IPS-NIHi7 (cell line): ENCODE measurements around the gene ACOT13.
"Not testable (repeated sequence)": the region's sequence is repeated elsewhere in the genome, so short reads cannot be mapped to it uniquely, and the experiment has no call there.

ENCODE experiments used
- DNase-seq: peaks from one replicate; pipeline ENCODE4 v3.0.0; 2012; ENCODE audit warnings: mixed read lengths; ENCODE audit errors: extremely low spot score

The ACOT13 gene

GRCh38 chr6:24730653-24731052 is 63.8 kb downstream of the ACOT13 start:
- DNase-seq: not testable (repeated sequence)

DNA sequence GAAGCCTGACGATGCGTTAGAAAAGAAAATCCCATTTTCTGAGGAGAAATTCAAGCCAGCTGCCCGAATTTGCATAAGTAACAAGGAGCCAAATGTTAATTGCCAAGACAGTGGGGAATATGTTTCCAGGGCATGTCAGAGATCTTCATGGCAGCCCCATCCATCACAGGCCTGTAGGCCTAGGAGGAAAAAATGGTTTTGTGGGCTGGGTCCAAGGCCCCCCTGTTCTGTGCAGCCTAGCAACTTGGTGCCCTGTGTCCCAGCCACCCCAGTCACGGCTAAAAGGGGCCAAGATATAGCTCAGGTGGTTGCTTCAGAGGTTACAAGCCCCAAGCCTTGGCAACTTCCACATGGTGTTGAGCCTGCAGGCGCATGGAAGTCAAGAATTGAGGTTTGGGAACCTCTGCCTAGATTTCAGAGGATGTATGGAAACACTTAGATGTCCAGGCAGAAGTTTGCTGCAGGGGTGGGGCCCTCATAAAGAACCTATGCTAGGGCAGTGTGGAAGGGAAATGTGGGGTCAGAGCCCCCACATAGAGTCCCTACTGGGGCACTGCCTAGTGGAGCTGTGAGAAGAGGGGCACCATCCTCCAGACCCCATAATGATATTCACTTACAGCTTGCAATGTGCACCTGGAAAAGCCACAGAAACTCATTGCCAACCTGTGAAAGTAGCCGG is 64.7 kb downstream of the ACOT13 start:
- not testable (repeated sequence) for DNase-seq

- no peak for DNase-seq
Observed at GRCh38 chr6:24734166-24734565, 67.3 kb downstream of the ACOT13 start.

DNA sequence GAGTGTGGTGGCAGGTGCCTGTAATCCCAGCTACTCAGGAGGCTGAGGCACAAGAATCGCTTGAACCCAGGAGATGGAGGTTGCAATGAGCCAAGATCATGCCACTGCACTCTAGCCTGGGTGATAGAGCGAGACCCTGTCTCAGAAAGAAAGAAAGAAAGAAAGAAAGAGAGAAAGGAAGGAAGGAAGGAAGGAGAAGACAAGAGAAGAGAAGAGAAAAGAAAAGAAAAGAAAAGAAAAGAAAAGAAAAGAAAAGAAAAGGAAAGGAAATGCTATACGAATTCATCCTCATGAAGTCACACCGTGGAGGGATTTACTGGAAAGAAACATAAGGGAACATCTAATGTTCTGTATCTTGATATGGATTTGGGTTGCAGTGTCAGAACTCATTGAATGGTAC is 67.8 kb downstream of the ACOT13 start:
- DNase-seq: not testable (repeated sequence)

GRCh38 chr6:24738741-24739140 is 71.9 kb downstream of the ACOT13 start:
- no peak for DNase-seq

DNA sequence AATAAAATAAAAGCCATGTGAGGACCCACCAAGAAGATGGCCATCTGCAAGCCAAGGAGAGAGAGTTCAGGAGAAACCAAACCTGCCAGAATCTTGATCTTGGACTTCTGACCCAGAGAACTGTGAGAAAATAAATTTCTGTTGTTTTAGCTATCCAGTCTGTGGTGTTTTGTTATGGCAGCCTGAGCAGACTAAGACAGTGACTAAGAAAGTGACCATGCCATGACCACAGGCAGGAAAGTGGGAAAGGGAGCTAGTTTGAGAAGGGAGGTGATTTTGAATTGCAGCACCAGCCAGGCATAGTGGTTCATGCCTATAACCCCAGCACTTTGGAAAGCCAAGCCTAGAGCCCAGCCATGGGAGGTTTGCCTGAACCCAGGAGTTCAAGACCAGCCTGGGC is 74.0 kb downstream of the ACOT13 start:
- no peak for DNase-seq

DNA sequence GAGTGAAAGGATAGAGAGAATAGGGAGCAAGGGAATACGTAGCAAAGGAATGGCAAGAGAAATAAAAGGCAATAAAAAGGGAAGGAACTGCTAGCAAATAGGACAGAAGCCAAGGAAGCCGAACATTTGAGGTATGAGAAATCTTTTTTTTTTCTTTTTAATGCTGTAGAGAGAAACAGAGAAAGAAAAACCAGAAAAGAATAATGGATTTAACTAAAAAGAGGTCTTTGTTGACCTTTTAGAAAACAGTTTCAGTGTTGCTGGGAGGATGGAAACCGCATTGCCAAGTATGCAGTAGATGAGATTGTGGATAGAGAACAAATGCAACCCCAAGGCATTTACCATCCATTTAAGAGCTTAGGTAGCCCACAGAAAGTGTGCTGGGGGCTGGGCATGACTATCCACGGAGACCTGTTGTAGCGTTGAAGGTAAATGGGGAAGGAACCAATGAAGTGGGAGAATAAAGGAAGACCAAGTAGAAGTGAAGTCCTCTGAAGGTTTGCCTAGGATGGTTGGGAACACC is 75.4 kb downstream of the ACOT13 start:
- DNase-seq: no peak

- DNase-seq: peak; percentile 17
Observed at GRCh38 chr6:24743265-24743943, 76.5 kb downstream of the ACOT13 start.

GRCh38 chr6:24743944-24744335 is 77.1 kb downstream of the ACOT13 start:
- no peak for DNase-seq

- no peak for DNase-seq
Observed at GRCh38 chr6:24744911-24745310, 78.0 kb downstream of the ACOT13 start.

- DNase-seq: no peak
Observed at GRCh38 chr6:24749297-24749696, 82.4 kb downstream of the ACOT13 start.

DNA sequence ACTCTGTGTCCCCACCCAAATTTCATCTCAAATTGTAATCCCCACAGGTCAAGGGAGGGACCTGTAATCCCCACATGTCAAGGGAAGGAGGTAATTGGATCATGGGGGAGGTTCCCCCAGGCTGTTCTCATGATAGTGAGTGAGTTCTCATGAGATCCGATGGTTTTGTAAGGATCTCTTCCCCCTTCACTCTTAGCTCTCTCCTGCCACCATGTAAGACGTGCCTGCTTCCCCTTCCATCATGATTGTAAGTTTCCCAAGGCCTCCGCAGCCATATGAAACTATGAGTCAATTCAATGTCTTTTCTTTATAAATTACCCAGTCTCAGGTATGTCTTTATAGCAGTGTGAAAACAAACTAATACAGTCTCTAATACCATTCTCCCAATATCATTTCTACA is 84.0 kb downstream of the ACOT13 start:
- not testable (repeated sequence) for DNase-seq

GRCh38 chr6:24752503-24752902 is 85.6 kb downstream of the ACOT13 start:
- DNase-seq: no peak

DNA sequence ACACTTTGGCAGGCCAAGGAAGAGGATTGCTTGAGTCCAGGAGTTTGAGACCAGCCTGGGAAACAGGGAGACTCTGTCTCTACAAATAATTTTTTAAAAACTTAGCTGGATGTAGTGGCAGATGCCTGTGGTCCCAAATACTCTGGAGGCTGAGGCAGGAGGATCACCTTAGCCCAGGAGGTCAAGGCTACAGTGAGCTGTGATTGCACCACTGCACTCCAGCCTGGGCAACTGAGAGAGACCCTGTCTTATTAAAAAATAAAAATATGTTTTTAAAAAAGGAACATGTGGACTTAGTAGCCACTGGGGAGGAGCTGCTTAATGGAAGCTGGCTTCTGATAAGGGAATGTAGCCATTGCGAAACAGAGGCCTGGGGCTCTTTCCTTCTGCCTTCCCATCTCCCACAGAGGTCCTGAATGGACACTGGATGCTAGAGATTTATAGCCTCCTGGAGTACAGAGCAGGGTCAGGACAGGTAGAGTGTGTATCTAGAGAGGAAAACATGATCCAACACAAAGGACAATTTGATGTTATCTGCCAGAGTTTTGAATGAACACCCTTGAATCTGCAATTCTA is 86.1 kb downstream of the ACOT13 start:
- DNase-seq: no peak

GRCh38 chr6:24753545-24753944 is 86.7 kb downstream of the ACOT13 start:
- no peak for DNase-seq

- not testable (repeated sequence) for DNase-seq
Observed at GRCh38 chr6:24754378-24754777, 87.5 kb downstream of the ACOT13 start.
